HK-2 (cell line): ENCODE measurements around the gene ZC3H12C.
"Not testable (repeated sequence)": the region's sequence is repeated elsewhere in the genome, so short reads cannot be mapped to it uniquely, and the experiment has no call there.

Experiments
- DNase-seq: peaks from one replicate; pipeline ENCODE4 v3.0.0-alpha.2; 2018; ENCODE audit not compliant: unreplicated experiment

ZC3H12C gene

DNA sequence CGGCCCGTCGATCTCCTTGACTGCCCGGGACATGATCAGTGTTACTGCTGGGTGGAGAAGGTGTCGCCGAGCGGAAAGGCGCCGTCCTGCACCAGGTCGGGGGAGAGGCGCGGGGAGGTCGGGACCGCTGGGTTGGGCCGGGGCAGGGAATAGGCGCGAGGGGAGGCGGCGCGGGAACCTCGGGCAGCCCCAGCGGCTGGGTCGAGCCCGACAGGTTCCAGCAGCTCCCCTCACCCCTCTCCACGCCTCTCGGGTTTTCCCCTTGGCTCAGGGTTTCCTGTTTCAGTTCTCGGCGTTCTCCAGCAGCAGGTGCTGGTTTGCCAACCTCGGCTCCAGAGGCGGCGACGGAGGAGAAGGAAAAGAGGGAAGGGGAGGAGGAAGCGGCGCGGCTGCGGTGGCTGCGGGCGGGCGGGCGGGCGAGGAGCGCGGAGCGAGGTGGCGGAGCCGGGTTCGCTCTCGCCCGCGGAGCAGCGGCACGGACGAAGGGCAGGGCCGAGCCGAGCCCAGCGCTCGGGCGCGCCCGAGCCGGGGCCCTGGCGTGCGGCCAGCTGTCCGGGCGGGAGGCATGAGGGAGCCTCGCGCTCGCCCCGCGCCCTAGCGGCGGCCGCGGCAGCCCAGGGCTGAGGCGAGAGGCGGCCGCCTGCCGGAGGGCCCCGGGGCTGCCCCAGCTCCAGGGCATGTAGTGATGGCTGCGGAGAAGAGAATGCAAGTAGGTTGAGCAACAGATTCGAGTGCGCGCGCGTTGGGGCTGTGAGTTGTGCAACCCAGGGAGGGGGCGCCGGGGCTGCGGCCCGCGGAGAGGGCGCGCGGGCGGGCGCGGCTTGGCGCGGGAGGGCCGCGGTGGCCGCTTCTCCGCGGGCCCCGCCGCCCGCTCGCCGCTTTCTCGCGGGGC, at the start of gene ZC3H12C:
TSS of gene ZC3H12C (plus strand) at position 878 of the 892 bp plus-strand sequence. CDS start 20 bp downstream, outside the sequence.
- peak; percentile 86 for DNase-seq

DNA sequence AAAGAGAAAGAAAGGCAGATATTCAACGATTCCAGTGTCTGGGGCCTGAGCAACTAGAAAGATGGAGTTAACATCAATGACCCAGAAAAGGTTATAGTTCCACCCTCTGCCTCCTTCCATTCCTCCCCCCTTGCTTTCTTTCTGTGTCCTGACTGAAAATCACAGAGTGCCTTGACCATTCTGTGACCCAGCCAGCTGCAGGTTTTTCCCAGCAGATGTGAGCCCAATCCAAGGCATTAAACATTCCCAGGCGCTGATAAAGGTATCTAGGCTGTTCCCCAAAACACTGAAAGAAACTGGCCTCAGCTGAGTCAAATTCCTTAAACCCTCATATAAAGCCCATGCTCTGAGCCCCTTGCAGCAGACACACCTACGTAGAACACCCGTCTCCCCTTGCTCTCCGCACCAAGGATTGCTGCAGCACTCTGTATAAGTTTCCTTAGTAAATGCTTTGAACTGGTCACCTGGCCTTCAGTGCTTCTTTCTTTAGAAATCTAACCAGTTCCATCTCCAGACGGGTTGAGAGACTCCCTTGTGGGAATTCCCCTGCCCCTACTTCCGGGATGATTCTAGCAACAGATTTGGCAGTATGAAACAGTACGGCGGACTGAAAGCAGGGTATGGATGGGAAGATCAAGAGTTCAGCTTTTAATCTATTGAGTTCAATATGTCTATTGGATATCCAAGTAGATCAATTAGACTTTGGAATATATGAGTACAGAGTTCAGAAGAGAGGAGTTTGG, 48.8 kb upstream of the ZC3H12C start:
- DNase-seq: no peak

GRCh38 chr11:110046775-110047380, 46.3 kb upstream of the ZC3H12C start:
- no peak for DNase-seq

GRCh38 chr11:110049501-110050200, 43.5 kb upstream of the ZC3H12C start:
- DNase-seq: no peak

DNA sequence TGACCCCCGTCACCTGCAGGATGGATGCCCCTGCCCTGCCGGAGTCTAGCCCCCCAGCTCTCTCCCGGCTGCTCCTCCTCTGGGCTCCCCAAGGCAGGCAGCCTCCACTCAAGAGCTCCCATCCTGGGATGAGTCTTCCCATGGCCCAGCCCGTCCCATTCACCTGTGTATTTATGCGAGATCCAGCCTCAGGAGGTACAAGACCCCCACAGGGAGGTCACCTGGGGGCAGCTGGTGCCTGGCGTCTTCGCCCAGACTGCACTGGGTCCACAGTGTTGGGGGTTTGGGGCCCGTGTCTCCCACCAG, 43.0 kb upstream of the ZC3H12C start:
- no peak for DNase-seq

- no peak for DNase-seq
These were observed 39.3 kb upstream of the ZC3H12C start for GRCh38 chr11:110053848-110054414.

DNA sequence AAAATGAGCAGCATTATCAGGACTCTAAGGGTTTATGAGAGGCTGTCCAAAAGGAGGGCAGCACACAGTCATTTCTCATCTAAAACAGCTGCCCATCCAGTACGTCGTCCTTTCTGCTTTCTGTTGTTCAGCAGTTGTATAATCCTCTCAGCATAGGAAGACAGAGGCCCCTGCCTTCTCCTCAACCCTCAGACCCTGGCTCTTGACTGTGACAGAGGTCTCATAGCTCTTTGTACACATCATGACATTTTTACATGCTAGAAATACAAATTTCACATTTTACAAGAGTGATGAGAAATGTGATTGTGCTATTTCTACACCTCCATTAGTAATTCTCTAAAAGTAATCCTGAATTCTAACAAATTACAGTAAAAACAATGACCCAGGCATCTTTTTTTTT, 36.2 kb upstream of the ZC3H12C start:
- DNase-seq: no peak

GRCh38 chr11:110059706-110060463, 33.3 kb upstream of the ZC3H12C start:
- no peak for DNase-seq

DNA sequence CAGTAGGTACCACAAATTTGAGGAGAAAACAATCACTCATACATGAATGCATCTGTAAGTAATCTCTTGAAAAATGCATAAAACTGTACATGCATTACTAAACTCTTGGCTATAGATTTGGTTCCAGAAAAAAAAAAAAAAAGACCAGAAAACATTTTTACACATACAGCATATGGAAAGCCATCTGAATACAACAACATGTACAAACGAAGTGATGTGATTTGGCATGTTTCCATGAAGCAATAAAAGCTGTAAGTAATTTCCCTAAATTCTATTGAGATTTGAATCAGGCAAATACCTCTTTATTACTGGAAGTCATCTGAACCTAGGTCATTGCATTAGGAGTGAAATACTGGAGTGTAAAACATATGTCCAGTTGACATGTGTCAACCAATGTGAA, 31.9 kb upstream of the ZC3H12C start:
- DNase-seq: no peak

GRCh38 chr11:110062247-110062646, 30.9 kb upstream of the ZC3H12C start:
- no peak for DNase-seq

DNA sequence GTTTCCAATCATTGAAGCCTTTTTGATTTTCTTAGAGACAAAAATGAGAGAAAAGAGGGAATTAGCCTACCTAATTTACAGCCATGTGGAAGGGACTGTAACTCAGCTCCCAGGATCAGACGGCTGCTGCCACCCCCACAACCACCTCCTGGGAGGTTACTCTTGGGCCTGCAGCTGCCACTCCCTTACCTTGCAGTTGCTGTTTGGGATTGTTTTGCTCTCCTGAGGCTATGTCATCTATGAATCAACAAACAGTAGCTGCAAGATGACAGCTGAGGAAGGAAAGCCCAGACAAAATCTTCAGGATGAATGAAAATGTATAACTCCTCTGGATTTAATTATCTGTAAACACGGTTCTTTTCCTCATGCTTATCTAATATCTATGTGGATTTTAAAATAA, 28.0 kb upstream of the ZC3H12C start:
- DNase-seq: no peak

DNA sequence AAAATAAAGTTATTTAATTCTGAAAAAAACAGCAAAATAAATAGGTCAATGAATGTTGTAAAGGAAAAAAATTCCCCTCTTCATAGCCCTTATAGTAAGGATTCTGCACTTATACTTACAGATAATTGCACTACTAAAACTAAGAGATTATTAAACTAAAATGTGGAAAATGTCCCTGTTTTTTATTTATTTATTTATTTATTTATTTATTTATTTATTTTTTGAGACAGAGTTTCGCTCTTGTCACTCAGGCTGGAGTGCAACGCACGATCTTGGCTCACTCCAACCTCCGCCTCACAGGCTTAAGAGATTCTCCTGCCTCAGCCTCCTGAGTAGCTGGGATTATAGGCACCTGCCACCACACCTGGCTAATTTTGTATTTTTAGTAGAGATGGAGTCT, 25.2 kb upstream of the ZC3H12C start:
- DNase-seq: not testable (repeated sequence)

GRCh38 chr11:110069158-110069737, 23.9 kb upstream of the ZC3H12C start:
- no peak for DNase-seq

GRCh38 chr11:110070176-110070575, 23.0 kb upstream of the ZC3H12C start:
- no peak for DNase-seq

GRCh38 chr11:110071197-110071596, 22.0 kb upstream of the ZC3H12C start:
- no peak for DNase-seq

GRCh38 chr11:110072930-110073329, 20.3 kb upstream of the ZC3H12C start:
- DNase-seq: no peak

GRCh38 chr11:110074499-110074898, 18.7 kb upstream of the ZC3H12C start:
- no peak for DNase-seq

- no peak for DNase-seq
These were observed 17.9 kb upstream of the ZC3H12C start for GRCh38 chr11:110075105-110075846.

GRCh38 chr11:110075847-110076208, 17.4 kb upstream of the ZC3H12C start:
- no peak for DNase-seq

DNA sequence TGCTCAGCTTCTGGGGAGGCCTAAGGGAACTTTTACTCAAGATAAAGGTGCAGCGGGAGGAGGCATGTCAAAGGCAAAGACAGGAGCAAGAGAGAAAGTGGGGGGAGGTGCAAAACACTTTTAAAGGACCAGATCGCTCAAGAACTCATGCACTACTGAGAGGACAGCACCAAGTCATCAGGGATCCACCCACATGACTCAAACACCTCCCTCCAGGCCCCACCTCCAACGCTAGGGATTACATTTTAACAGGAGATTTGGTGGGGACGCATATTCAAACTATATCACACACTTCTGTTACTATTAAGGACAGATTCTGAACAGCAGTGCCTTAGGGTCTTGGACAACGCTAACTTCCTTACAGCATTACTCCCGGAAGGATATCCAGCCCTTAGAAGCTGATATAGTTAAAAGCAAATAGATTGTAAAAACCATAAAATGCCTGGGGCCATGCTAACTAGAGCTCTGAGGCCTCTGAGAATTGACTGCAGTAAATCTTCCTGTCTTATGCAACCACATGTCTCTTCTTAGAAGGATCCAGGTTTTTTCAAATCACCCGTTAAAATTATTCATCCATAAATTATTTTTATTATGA, 16.7 kb upstream of the ZC3H12C start:
- no peak for DNase-seq
